ENCODE data around the gene FCHSD2.

FCHSD2 gene

DNA sequence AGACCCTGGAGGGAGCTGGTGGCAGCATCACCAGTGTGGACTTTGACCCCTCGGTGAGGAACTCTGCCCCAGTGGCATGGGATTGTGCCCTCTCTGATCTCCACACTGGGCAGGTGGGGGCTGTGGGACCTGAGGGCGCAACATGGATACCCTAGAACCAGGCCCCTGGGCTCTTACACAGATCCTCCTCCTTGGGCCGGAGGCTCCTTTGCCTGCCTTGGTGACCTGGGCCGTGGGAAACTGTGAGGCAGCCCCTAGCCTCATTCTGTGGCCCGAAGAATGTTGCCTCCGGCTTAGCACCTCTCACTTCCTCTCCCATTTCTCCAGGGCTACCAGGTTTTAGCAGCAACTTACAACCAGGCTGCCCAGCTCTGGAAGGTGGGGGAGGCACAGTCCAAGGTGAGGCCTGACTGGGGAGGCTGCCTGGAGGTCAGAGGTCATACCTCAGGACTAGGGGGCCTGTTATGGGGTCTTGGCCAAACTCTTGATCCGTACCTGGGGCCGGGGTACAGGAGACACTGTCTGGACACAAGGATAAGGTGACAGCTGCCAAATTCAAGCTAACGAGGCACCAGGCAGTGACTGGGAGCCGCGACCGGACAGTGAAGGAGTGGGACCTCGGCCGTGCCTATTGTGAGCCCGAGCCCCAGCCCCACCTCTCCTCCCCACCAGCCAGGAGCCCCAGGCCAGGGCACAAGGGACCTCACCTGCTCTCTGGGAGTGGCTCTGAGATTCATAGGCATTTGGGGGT lies 315.8 kb downstream of the FCHSD2 start:
- peaks cover 4% of the 10 kb centered on the region for H3K36me3 ChIP-seq (ENCODE audit: control insufficient read depth, insufficient read depth, low read length)

DNA sequence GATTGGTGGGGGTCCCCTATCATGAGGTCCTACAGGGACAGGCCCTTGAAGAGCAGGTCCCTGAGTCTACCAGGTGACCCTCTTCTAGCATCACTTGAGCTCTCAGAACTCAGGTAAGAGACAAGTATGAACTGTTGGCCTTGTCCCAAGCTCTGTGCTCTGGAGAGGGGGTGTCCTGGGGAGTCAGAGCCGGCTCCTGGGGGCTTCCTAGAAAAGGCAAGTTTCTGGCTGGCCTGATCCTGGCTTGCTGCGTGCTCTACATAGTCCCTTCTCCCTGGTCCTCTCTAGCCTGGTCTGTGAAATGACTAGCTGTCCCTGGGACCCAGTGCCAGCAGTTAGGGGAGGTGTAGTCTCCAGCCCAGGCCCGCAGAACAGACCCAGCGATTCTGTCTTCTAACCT lies 316.5 kb downstream of the FCHSD2 start:
- Histone ChIP-seq H3K9me3 (ENCODE audit: control insufficient read depth, low read length) (no peaks in the 10 kb centered on the region), H3K36me3 (ENCODE audit: control insufficient read depth, insufficient read depth, low read length) (peaks cover 4% of the 10 kb centered on the region), H3K4me1 (ENCODE audit: control insufficient read depth, insufficient read depth, low read length) (peaks cover 13% of the 10 kb centered on the region), H3K27me3 (ENCODE audit: control insufficient read depth, insufficient read depth, low read length) (no peaks in the 10 kb centered on the region), H3K9ac (ENCODE audit: low read length) (no peak overlapping the region), H3K4me3 (ENCODE audit: low read length) (no peak overlapping the region)

More for the DNA sequence above, 315.8 kb downstream of the FCHSD2 start:
- Histone ChIP-seq H3K9me3 (ENCODE audit: control insufficient read depth, low read length) (no peaks in the 10 kb centered on the region), H3K4me1 (ENCODE audit: control insufficient read depth, insufficient read depth, low read length) (peaks cover 6% of the 10 kb centered on the region), H3K4me3 (ENCODE audit: low read length) (no peak overlapping the region), H3K27me3 (ENCODE audit: control insufficient read depth, insufficient read depth, low read length) (no peaks in the 10 kb centered on the region), H3K9ac (ENCODE audit: low read length) (peak overlapping the region; percentile 17)

DNA sequence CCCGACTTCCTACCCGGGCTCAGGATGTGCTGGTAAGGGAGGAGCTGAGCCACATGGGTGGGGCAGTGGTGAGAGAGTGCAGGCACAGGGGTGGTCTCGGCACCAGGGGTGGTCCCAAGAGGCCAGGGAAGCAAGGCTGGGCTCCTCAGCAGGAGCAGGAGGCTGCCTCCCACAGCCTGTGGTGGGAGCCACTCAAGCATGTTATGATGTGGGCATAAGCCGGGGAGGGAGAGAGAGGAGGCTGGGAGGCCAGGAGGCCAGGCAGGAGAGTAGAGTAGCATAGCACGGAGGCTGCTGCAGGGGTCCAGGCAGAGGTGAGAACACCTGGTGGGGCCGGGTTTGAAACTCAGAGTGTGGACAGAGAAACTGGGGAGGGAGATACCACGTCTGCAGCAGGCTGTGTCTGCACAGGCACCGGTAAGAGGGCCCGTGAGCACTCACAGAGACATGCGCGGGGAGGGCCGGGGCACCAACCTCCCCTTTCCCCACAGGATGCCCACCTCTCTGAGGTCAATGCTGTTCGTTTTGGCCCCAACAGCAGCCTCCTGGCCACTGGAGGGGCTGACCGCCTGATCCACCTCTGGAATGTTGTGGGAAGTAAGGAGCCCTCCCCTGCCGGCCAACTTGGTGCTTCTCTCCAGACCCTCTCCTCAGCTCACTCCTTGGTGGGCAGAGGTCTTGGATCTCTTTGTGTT lies 317.2 kb downstream of the FCHSD2 start:
- H3K27me3 ChIP-seq (ENCODE audit: control insufficient read depth, insufficient read depth, low read length) = no peaks in the 10 kb centered on the region
- peaks cover 15% of the 10 kb centered on the region for H3K4me1 ChIP-seq (ENCODE audit: control insufficient read depth, insufficient read depth, low read length)
- no peaks in the 10 kb centered on the region for H3K9me3 ChIP-seq (ENCODE audit: control insufficient read depth, low read length)
- no peak overlapping the region for H3K9ac ChIP-seq (ENCODE audit: low read length)
- H3K36me3 ChIP-seq (ENCODE audit: control insufficient read depth, insufficient read depth, low read length) = peaks cover 4% of the 10 kb centered on the region
- no peak overlapping the region for H3K4me3 ChIP-seq (ENCODE audit: low read length)

GRCh38 chr11:72824020-72824419 lies 318.1 kb downstream of the FCHSD2 start:
- Histone ChIP-seq H3K36me3 (ENCODE audit: control insufficient read depth, insufficient read depth, low read length) (peaks cover 5% of the 10 kb centered on the region), H3K27me3 (ENCODE audit: control insufficient read depth, insufficient read depth, low read length) (no peaks in the 10 kb centered on the region), H3K9ac (ENCODE audit: low read length) (no peak overlapping the region), H3K4me1 (ENCODE audit: control insufficient read depth, insufficient read depth, low read length) (peaks cover 15% of the 10 kb centered on the region), H3K9me3 (ENCODE audit: control insufficient read depth, low read length) (no peaks in the 10 kb centered on the region), H3K4me3 (ENCODE audit: low read length) (no peak overlapping the region)

DNA sequence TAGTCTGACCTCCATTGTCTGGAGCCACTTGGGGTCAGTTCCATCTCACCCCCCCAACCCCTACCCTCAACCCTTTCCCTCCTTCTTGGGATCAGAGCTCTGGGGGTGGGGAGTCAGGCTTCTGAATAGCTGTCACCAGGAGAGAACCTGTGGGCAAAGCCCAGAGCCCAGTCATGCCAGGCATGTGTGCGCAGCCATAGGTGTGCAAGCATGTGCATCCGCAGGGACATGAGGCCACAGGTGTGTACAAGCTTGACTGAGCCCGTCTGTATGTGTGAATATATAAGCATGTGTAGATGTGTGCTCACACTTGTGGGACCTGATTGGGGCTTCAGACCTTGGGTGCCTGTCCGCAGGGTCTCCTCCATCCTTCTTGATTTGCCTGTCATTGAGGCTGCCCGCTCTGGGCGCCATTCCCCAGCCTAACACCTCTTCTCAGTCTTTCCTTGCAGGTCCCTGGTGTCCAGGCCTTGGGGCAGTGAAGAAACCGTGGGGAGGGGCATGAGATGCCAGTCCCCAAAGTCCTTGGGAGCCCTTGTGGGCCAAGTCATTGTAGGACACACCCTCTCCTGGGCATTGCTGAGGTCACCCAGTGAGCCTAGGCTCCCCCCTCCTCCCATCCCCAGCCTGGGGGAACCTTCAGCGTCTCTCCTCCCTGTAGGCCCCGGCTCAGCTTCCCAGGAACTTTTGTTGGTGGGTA lies 318.9 kb downstream of the FCHSD2 start:
- no peak overlapping the region for H3K9ac ChIP-seq (ENCODE audit: low read length)

GRCh38 chr11:72821920-72822799 lies 320.0 kb downstream of the FCHSD2 start:
- peak overlapping the region; percentile 57 for H3K9ac ChIP-seq (ENCODE audit: low read length)

More for the DNA sequence above, 318.9 kb downstream of the FCHSD2 start:
- H3K9me3 ChIP-seq (ENCODE audit: control insufficient read depth, low read length) = no peaks in the 10 kb centered on the region
- H3K4me1 ChIP-seq (ENCODE audit: control insufficient read depth, insufficient read depth, low read length) = peaks cover 15% of the 10 kb centered on the region
- H3K27me3 ChIP-seq (ENCODE audit: control insufficient read depth, insufficient read depth, low read length) = no peaks in the 10 kb centered on the region
- H3K4me3 ChIP-seq (ENCODE audit: low read length) = no peak overlapping the region
- H3K36me3 ChIP-seq (ENCODE audit: control insufficient read depth, insufficient read depth, low read length) = peaks cover 6% of the 10 kb centered on the region

GRCh38 chr11:72821221-72821919 lies 320.7 kb downstream of the FCHSD2 start:
- H3K27me3 ChIP-seq (ENCODE audit: control insufficient read depth, insufficient read depth, low read length) = no peaks in the 10 kb centered on the region
- peaks cover 15% of the 10 kb centered on the region for H3K4me1 ChIP-seq (ENCODE audit: control insufficient read depth, insufficient read depth, low read length)
- peaks cover 6% of the 10 kb centered on the region for H3K36me3 ChIP-seq (ENCODE audit: control insufficient read depth, insufficient read depth, low read length)
- H3K9me3 ChIP-seq (ENCODE audit: control insufficient read depth, low read length) = no peaks in the 10 kb centered on the region
- peak overlapping the region; percentile 31 for H3K4me3 ChIP-seq (ENCODE audit: low read length)
- H3K9ac ChIP-seq (ENCODE audit: low read length) = peak overlapping the region; percentile 57

More at GRCh38 chr11:72821920-72822799, 320.0 kb downstream of the FCHSD2 start:
- peaks cover 6% of the 10 kb centered on the region for H3K36me3 ChIP-seq (ENCODE audit: control insufficient read depth, insufficient read depth, low read length)
- no peaks in the 10 kb centered on the region for H3K27me3 ChIP-seq (ENCODE audit: control insufficient read depth, insufficient read depth, low read length)
- H3K9me3 ChIP-seq (ENCODE audit: control insufficient read depth, low read length) = no peaks in the 10 kb centered on the region
- peak overlapping the region; percentile 31 for H3K4me3 ChIP-seq (ENCODE audit: low read length)
- peaks cover 15% of the 10 kb centered on the region for H3K4me1 ChIP-seq (ENCODE audit: control insufficient read depth, insufficient read depth, low read length)

- Histone ChIP-seq H3K4me3 (ENCODE audit: low read length) (no peak overlapping the region), H3K9ac (ENCODE audit: low read length) (no peak overlapping the region), H3K4me1 (ENCODE audit: control insufficient read depth, insufficient read depth, low read length) (peaks cover 17% of the 10 kb centered on the region), H3K9me3 (ENCODE audit: control insufficient read depth, low read length) (no peaks in the 10 kb centered on the region), H3K27me3 (ENCODE audit: control insufficient read depth, insufficient read depth, low read length) (no peaks in the 10 kb centered on the region), H3K36me3 (ENCODE audit: control insufficient read depth, insufficient read depth, low read length) (peaks cover 6% of the 10 kb centered on the region)
These were observed 321.5 kb downstream of the FCHSD2 start for GRCh38 chr11:72820439-72821139.

GRCh38 chr11:72818971-72819370 lies 323.1 kb downstream of the FCHSD2 start:
- no peaks in the 10 kb centered on the region for H3K27me3 ChIP-seq (ENCODE audit: control insufficient read depth, insufficient read depth, low read length)
- no peaks in the 10 kb centered on the region for H3K9me3 ChIP-seq (ENCODE audit: control insufficient read depth, low read length)
- no peak overlapping the region for H3K4me3 ChIP-seq (ENCODE audit: low read length)
- peaks cover 6% of the 10 kb centered on the region for H3K36me3 ChIP-seq (ENCODE audit: control insufficient read depth, insufficient read depth, low read length)
- H3K9ac ChIP-seq (ENCODE audit: low read length) = no peak overlapping the region
- H3K4me1 ChIP-seq (ENCODE audit: control insufficient read depth, insufficient read depth, low read length) = peaks cover 24% of the 10 kb centered on the region

- Histone ChIP-seq H3K9ac (ENCODE audit: low read length) (no peak overlapping the region), H3K27me3 (ENCODE audit: control insufficient read depth, insufficient read depth, low read length) (no peaks in the 10 kb centered on the region), H3K4me3 (ENCODE audit: low read length) (no peak overlapping the region), H3K36me3 (ENCODE audit: control insufficient read depth, insufficient read depth, low read length) (peaks cover 6% of the 10 kb centered on the region), H3K9me3 (ENCODE audit: control insufficient read depth, low read length) (no peaks in the 10 kb centered on the region), H3K4me1 (ENCODE audit: control insufficient read depth, insufficient read depth, low read length) (peaks cover 34% of the 10 kb centered on the region)
These were observed 324.2 kb downstream of the FCHSD2 start for GRCh38 chr11:72817966-72818365.
